Mucosa of stomach (tissue), 1 donor: ENCODE measurements around the gene RPH3AL.
"Not testable (repeated sequence)": the region's sequence is repeated elsewhere in the genome, so short reads cannot be mapped to it uniquely, and the experiment has no call there.

Experiments
- H3K27me3 ChIP-seq: one replicate; pipeline ENCODE4 v1.7.0; 2013; ENCODE audit warnings: mild to moderate bottlenecking, low read length; ENCODE audit not compliant: control insufficient read depth, insufficient read depth
- H3K36me3 ChIP-seq: one replicate; pipeline ENCODE4 v1.7.0; 2013; ENCODE audit warnings: low read length; ENCODE audit not compliant: control insufficient read depth, insufficient read depth
- H3K4me1 ChIP-seq: one replicate; pipeline ENCODE4 v1.7.0; 2013; ENCODE audit warnings: mild to moderate bottlenecking, low read length; ENCODE audit not compliant: control insufficient read depth, insufficient read depth
- H3K4me3 ChIP-seq: one replicate; pipeline ENCODE4 v1.7.0; 2013; ENCODE audit warnings: low read length
- H3K9ac ChIP-seq: one replicate; pipeline ENCODE4 v1.7.0; 2013; ENCODE audit warnings: mild to moderate bottlenecking, low read length, moderate library complexity
- H3K9me3 ChIP-seq: one replicate; pipeline ENCODE4 v1.7.0; 2013; ENCODE audit warnings: mild to moderate bottlenecking, low read length, moderate library complexity; ENCODE audit not compliant: control insufficient read depth
- donor health status: Pancreatic carcinoma.

The RPH3AL gene

GRCh38 chr17:325270-326009 is 27.2 kb downstream of the RPH3AL start:
- Histone ChIP-seq H3K4me1 (no peaks in the 10 kb centered on the region), H3K27me3 (no peaks in the 10 kb centered on the region), H3K9ac (no peak overlapping the region), H3K9me3 (no peaks in the 10 kb centered on the region), H3K36me3 (no peaks in the 10 kb centered on the region), H3K4me3 (no peak overlapping the region)

DNA sequence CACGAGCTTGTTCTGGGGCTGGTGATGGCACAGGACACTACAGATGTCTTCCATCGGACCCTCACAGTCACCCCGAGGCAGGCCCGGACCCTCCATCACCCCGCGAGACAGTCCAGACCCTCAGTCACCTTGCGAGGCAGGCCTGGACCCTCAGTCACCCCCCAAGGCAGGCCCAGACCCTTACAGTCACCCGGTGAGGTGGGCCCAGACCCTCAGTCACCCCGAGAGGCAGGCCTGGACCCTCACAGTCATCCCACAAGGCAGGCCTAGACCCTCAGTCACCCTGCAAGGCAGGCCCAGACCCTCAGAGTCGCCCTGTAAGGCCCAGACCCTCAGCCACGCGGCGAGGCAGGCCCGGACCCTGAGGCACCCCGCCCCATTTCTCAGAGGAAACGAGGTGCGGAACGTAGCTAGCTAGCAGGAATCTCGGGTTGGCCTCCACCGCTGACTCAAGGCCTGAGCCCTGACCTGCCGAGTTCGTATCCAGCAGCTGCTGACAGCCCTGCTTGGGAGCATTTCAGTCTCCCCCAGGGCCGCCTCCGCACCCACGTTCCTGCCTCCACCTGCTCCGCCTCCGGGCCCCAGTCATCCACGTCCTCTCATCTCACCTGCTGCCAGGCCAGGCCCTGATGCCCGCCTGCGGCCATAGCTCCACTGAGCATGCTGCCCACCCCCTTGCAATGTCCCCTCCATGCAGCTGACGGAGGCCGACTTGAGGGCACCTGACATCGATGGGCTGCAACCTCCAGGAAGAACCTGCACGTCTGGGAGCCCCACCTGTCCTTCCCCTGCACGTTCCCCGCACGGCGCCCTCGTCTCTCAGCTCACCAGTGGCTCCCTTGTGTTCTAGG is 28.7 kb downstream of the RPH3AL start:
- Histone ChIP-seq H3K4me1 (no peaks in the 10 kb centered on the region), H3K27me3 (no peaks in the 10 kb centered on the region), H3K9me3 (no peaks in the 10 kb centered on the region), H3K9ac (no peak overlapping the region), H3K36me3 (no peaks in the 10 kb centered on the region), H3K4me3 (no peak overlapping the region)

GRCh38 chr17:323181-323580 is 29.4 kb downstream of the RPH3AL start:
- Histone ChIP-seq H3K9me3 (no peaks in the 10 kb centered on the region), H3K27me3 (no peaks in the 10 kb centered on the region), H3K4me3 (no peak overlapping the region), H3K4me1 (no peaks in the 10 kb centered on the region), H3K9ac (no peak overlapping the region), H3K36me3 (no peaks in the 10 kb centered on the region)

- no peaks in the 10 kb centered on the region for H3K36me3 ChIP-seq
- H3K4me3 ChIP-seq = no peak overlapping the region
- no peaks in the 10 kb centered on the region for H3K27me3 ChIP-seq
- no peaks in the 10 kb centered on the region for H3K9me3 ChIP-seq
- H3K4me1 ChIP-seq = no peaks in the 10 kb centered on the region
- no peak overlapping the region for H3K9ac ChIP-seq
Observed at GRCh38 chr17:322006-322780, 30.4 kb downstream of the RPH3AL start.

GRCh38 chr17:321386-321941 is 31.1 kb downstream of the RPH3AL start:
- Histone ChIP-seq H3K9ac (no peak overlapping the region), H3K9me3 (no peaks in the 10 kb centered on the region), H3K4me3 (no peak overlapping the region), H3K36me3 (no peaks in the 10 kb centered on the region), H3K4me1 (no peaks in the 10 kb centered on the region), H3K27me3 (no peaks in the 10 kb centered on the region)

- H3K4me1 ChIP-seq = no peaks in the 10 kb centered on the region
- H3K4me3 ChIP-seq = no peak overlapping the region
- H3K36me3 ChIP-seq = no peaks in the 10 kb centered on the region
- H3K9me3 ChIP-seq = no peaks in the 10 kb centered on the region
- H3K27me3 ChIP-seq = no peaks in the 10 kb centered on the region
- no peak overlapping the region for H3K9ac ChIP-seq
Observed at GRCh38 chr17:320809-321385, 31.7 kb downstream of the RPH3AL start.

GRCh38 chr17:320139-320538 is 32.5 kb downstream of the RPH3AL start:
- no peaks in the 10 kb centered on the region for H3K4me1 ChIP-seq
- no peaks in the 10 kb centered on the region for H3K9me3 ChIP-seq
- no peaks in the 10 kb centered on the region for H3K27me3 ChIP-seq
- H3K4me3 ChIP-seq = no peak overlapping the region
- H3K9ac ChIP-seq = no peak overlapping the region
- H3K36me3 ChIP-seq = no peaks in the 10 kb centered on the region

- no peak overlapping the region for H3K9ac ChIP-seq
- no peaks in the 10 kb centered on the region for H3K36me3 ChIP-seq
- H3K4me1 ChIP-seq = no peaks in the 10 kb centered on the region
- H3K9me3 ChIP-seq = no peaks in the 10 kb centered on the region
- H3K4me3 ChIP-seq = no peak overlapping the region
- no peaks in the 10 kb centered on the region for H3K27me3 ChIP-seq
Observed at GRCh38 chr17:319266-319665, 33.3 kb downstream of the RPH3AL start.

GRCh38 chr17:317070-317469 is 35.5 kb downstream of the RPH3AL start:
- not testable (repeated sequence) for H3K36me3 ChIP-seq, H3K27me3 ChIP-seq, H3K9ac ChIP-seq, H3K4me1 ChIP-seq, H3K9me3 ChIP-seq, H3K4me3 ChIP-seq

DNA sequence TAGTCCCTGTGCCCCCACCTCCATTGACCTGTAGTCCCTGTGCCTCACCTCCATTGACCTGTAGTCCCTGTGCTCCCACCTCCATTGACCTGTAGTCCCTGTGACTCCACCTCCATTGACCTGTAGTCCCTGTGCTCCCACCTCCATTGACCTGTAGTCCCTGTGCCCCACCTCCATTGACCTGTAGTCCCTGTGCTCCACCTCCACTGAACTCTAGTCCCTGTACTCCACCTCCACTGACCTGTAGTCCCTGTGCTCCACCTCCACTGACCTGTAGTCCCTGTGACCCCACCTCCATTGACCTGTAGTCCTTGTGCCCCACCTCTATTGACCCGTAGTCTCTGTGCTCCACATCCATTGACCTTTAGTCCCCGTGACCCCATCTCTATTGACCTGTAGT is 37.2 kb downstream of the RPH3AL start:
- H3K36me3 ChIP-seq, H3K27me3 ChIP-seq, H3K9me3 ChIP-seq: not testable (repeated sequence)

GRCh38 chr17:314614-314944 is 38.0 kb downstream of the RPH3AL start:
- not testable (repeated sequence) for H3K9ac ChIP-seq, H3K4me1 ChIP-seq

More for the DNA sequence above, 37.2 kb downstream of the RPH3AL start:
- not testable (repeated sequence) for H3K4me1 ChIP-seq, H3K9ac ChIP-seq, H3K4me3 ChIP-seq

More at GRCh38 chr17:314614-314944, 38.0 kb downstream of the RPH3AL start:
- not testable (repeated sequence) for H3K9me3 ChIP-seq, H3K36me3 ChIP-seq, H3K27me3 ChIP-seq, H3K4me3 ChIP-seq
